ENCODE measurements around the gene TSC22D3. TPM values are rescaled to one million over a fixed set of nuclear protein-coding genes. Genes with fewer than 3 reads are reported as not detected.

TSC22D3 gene
- total RNA-seq, 1 donor: 57.2 TPM

DNA sequence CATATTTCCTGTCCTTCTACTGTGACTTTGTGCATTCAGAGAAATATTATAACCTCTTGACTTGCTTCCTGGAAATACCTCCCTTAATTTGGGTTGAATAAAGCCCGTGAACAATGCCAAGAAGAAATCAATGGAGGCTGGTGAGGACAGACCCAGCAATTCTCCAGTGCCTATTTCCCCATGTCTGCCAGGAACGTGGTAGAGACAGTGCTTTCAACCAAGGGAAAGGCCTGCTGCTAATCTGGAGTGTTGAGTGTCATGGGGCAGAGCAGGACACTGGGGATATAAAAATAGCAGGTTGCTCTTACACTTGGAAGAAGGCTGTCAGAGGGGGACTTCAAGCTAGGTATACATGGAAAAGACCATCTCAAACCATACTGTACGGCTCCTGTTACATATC is 19.9 kb downstream of the TSC22D3 start:
- no peaks in the 10 kb centered on the region for H3K36me3 ChIP-seq (ENCODE audit: insufficient read depth, low read length)
- no peak overlapping the region for H2AFZ ChIP-seq (ENCODE audit: low read length)
- TF ChIP-seq, protein P1, sequence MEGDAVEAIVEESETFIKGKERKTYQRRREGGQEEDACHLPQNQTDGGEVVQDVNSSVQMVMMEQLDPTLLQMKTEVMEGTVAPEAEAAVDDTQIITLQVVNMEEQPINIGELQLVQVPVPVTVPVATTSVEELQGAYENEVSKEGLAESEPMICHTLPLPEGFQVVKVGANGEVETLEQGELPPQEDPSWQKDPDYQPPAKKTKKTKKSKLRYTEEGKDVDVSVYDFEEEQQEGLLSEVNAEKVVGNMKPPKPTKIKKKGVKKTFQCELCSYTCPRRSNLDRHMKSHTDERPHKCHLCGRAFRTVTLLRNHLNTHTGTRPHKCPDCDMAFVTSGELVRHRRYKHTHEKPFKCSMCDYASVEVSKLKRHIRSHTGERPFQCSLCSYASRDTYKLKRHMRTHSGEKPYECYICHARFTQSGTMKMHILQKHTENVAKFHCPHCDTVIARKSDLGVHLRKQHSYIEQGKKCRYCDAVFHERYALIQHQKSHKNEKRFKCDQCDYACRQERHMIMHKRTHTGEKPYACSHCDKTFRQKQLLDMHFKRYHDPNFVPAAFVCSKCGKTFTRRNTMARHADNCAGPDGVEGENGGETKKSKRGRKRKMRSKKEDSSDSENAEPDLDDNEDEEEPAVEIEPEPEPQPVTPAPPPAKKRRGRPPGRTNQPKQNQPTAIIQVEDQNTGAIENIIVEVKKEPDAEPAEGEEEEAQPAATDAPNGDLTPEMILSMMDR (IDR thresholded peaks at IDR 0.05; ENCODE audit: extremely low read depth, low read depth, low read length): no peak
- H3K9me3 ChIP-seq (ENCODE audit: low read depth, low read length): no peaks in the 10 kb centered on the region
- no peak overlapping the region for H3K27ac ChIP-seq (ENCODE audit: low read depth, low read length)
- H3K4me3 ChIP-seq (ENCODE audit: insufficient read depth, low read length): no peak overlapping the region
- H4K20me1 ChIP-seq (ENCODE audit: insufficient read depth, low read length): no peaks in the 10 kb centered on the region
- peaks cover 56% of the 10 kb centered on the region for H3K27me3 ChIP-seq (ENCODE audit: insufficient read depth, low read length)
- no peak for DNase-seq (ENCODE audit: insufficient read length, low spot score, missing footprints)
- no peaks in the 10 kb centered on the region for H3K4me1 ChIP-seq (ENCODE audit: insufficient read depth, low read length)
- H3K4me2 ChIP-seq (ENCODE audit: insufficient read depth, low read length): no peak overlapping the region
- H3K79me2 ChIP-seq (ENCODE audit: insufficient read depth, low read length): no peaks in the 10 kb centered on the region

DNA sequence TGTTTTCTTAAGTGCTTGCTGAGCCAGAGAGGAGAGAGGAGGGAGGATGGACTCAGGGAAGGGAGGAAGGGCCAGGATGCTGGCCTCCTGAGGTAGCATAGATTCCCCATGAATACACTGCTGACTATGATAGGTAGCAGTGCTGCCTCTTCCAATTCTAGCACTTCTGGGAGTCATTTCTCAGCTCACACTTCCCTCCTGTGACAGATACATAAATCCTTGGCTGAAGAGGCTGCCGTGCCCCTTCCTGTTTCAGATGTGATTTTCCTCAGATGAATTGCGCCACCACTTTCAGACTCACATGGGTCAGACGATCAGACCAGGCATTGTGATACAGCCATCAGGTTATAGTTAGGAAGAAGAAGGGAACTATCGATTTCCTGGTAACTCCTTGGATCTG is 22.4 kb downstream of the TSC22D3 start:
- H3K27me3 ChIP-seq (ENCODE audit: insufficient read depth, low read length): peaks cover 44% of the 10 kb centered on the region
- no peak for DNase-seq (ENCODE audit: insufficient read length, low spot score, missing footprints)
- TF ChIP-seq, protein P1 (IDR thresholded peaks at IDR 0.05; ENCODE audit: extremely low read depth, low read depth, low read length): no peak
- H3K79me2 ChIP-seq (ENCODE audit: insufficient read depth, low read length): no peaks in the 10 kb centered on the region
- no peak overlapping the region for H2AFZ ChIP-seq (ENCODE audit: low read length)
- H3K4me2 ChIP-seq (ENCODE audit: insufficient read depth, low read length): no peak overlapping the region
- no peak overlapping the region for H3K4me3 ChIP-seq (ENCODE audit: insufficient read depth, low read length)
- no peak overlapping the region for H3K27ac ChIP-seq (ENCODE audit: low read depth, low read length)
- no peaks in the 10 kb centered on the region for H3K36me3 ChIP-seq (ENCODE audit: insufficient read depth, low read length)
- H3K9me3 ChIP-seq (ENCODE audit: low read depth, low read length): no peaks in the 10 kb centered on the region
- H3K4me1 ChIP-seq (ENCODE audit: insufficient read depth, low read length): no peaks in the 10 kb centered on the region
- no peaks in the 10 kb centered on the region for H4K20me1 ChIP-seq (ENCODE audit: insufficient read depth, low read length)

DNA sequence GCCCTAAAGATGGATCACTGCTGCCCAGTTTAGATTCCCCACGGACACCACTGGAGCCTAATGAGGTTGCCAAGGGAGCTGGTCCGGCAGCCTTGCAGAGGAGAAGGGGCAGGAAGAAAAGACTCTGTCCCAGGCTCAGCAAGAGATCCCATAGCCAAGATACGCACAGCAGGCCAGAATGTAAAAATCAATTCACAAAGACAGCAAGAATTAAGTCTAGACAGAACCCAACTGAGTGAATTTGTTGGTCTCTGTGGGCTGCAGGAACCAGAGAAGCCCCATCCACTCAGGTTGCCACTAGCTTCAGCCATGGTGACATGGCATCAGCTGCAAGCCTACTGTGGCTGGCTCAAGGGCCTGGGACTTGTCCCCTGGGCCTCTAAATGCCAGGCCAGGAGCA is 22.9 kb downstream of the TSC22D3 start:
- Histone ChIP-seq H3K4me3 (ENCODE audit: insufficient read depth, low read length) (no peak overlapping the region), H4K20me1 (ENCODE audit: insufficient read depth, low read length) (no peaks in the 10 kb centered on the region), H3K27me3 (ENCODE audit: insufficient read depth, low read length) (peaks cover 40% of the 10 kb centered on the region), H2AFZ (ENCODE audit: low read length) (no peak overlapping the region), H3K79me2 (ENCODE audit: insufficient read depth, low read length) (no peaks in the 10 kb centered on the region), H3K4me1 (ENCODE audit: insufficient read depth, low read length) (peaks cover 2% of the 10 kb centered on the region), H3K36me3 (ENCODE audit: insufficient read depth, low read length) (no peaks in the 10 kb centered on the region), H3K4me2 (ENCODE audit: insufficient read depth, low read length) (no peak overlapping the region), H3K27ac (ENCODE audit: low read depth, low read length) (no peak overlapping the region), H3K9me3 (ENCODE audit: low read depth, low read length) (no peaks in the 10 kb centered on the region)
- no peak for DNase-seq (ENCODE audit: insufficient read length, low spot score, missing footprints)
- TF ChIP-seq, protein P1 (IDR thresholded peaks at IDR 0.05; ENCODE audit: extremely low read depth, low read depth, low read length): no peak

DNA sequence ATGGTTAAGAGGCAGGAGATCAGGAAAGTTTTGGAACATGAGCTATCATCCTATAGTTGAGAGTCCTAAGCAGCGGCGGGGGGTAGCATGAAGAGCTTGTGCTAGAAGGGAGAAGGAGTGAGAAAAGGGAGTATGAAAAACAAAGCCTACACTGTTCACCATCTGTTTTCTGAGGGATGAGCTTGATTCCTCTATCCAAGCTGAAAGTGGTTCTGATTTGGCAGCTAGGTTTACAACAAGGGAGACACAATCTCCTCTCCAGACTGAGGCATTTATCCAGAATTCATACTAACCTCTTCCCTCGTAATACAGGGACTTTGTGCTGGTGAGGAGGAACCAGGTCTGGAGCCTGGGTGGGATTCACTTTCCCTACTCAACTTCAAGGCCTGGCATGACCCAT is 23.5 kb downstream of the TSC22D3 start:
- no peaks in the 10 kb centered on the region for H3K36me3 ChIP-seq (ENCODE audit: insufficient read depth, low read length)
- no peak overlapping the region for H3K4me3 ChIP-seq (ENCODE audit: insufficient read depth, low read length)
- TF ChIP-seq, protein P1 (IDR thresholded peaks at IDR 0.05; ENCODE audit: extremely low read depth, low read depth, low read length): no peak
- no peaks in the 10 kb centered on the region for H3K9me3 ChIP-seq (ENCODE audit: low read depth, low read length)
- peaks cover 40% of the 10 kb centered on the region for H3K27me3 ChIP-seq (ENCODE audit: insufficient read depth, low read length)
- no peaks in the 10 kb centered on the region for H4K20me1 ChIP-seq (ENCODE audit: insufficient read depth, low read length)
- peaks cover 3% of the 10 kb centered on the region for H3K4me1 ChIP-seq (ENCODE audit: insufficient read depth, low read length)
- DNase-seq (ENCODE audit: insufficient read length, low spot score, missing footprints): no peak
- no peak overlapping the region for H3K27ac ChIP-seq (ENCODE audit: low read depth, low read length)
- no peak overlapping the region for H3K4me2 ChIP-seq (ENCODE audit: insufficient read depth, low read length)
- no peaks in the 10 kb centered on the region for H3K79me2 ChIP-seq (ENCODE audit: insufficient read depth, low read length)
- H2AFZ ChIP-seq (ENCODE audit: low read length): no peak overlapping the region

All from osteoblast (primary cell).